GM23338 (cell line): ENCODE measurements around the gene EDEM1.

ENCODE experiments used
- CTCF ChIP-seq, 2 experiments: fragments of 200-600 bp in 1 of 2; sonication (generic) in 1 of 2; conservative IDR thresholded peaks; 2 replicates each; pipeline versions ENCODE4 v1.5.1 to v1.6.1; 2016 to 2017; ENCODE audit warnings: antibody characterized with exemption in 2 of 2, low read depth in 2 of 2, mild to moderate bottlenecking in 2 of 2, moderate library complexity in 1 of 2
- EZH2 ChIP-seq: fragments of 200-600 bp; sonication (generic); IDR thresholded peaks from one replicate; pipeline ENCODE4 v1.8.0; 2017; ENCODE audit warnings: antibody characterized with exemption, mild to moderate bottlenecking, low read depth; ENCODE audit not compliant: unreplicated experiment

- TF ChIP-seq EZH2: no peak
- TF ChIP-seq CTCF (conservative IDR thresholded peaks at IDR 0.05; ENCODE audit: low read depth in 2 of 2): no peak
Observed at GRCh38 chr3:5233026-5233425, 45.5 kb downstream of the EDEM1 start.
